HG03060 (cell line): ENCODE measurements around the gene GET4.
"Not testable (repeated sequence)": the region's sequence is repeated elsewhere in the genome, so short reads cannot be mapped to it uniquely, and the experiment has no call there.

Experiments
- ATAC-seq: cut with Tn5 transposase; IDR thresholded peaks from one replicate; pipeline ENCODE4 v1.9.1; 2021; ENCODE audit warnings: low read depth, moderate number of reproducible peaks; ENCODE audit not compliant: unreplicated experiment

GET4 gene

DNA sequence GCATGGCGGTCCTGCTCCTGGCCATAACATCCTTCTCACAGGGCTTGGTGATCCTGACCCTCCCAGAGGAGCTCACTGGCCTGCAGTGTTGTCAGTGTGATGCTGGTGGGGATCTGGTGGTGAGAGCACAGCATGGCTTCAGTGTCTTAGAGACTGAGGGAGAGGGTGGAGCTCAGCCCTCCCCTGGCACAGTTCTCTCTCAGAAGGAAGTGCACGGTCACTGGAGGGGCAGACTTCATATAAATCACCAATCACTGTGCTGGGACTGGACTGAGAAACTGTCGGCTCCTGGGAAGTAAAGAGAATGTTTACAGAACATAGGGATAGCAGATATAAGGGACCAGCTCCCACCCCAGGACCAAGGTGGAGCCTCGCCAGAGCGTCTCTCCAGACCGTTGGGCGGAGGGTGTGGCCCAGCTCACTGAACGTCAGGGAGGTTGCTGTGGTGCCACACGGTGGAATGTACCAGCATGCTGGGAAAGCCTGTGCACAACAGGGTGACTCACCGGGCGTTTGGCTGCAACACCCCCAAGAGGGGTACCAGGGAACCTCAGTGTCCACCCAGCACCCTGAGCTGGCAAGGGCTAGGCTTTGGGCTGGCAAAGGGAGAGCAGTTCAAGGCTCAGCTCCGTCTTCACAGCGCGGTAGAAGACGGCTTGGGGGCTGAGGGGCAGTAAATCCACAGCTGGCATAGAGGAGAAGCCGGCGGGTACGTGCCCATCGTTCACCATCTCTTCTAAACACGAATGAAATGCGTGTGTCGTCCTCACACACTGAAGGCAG, 8.8 kb upstream of the GET4 start:
- no peak for ATAC-seq

DNA sequence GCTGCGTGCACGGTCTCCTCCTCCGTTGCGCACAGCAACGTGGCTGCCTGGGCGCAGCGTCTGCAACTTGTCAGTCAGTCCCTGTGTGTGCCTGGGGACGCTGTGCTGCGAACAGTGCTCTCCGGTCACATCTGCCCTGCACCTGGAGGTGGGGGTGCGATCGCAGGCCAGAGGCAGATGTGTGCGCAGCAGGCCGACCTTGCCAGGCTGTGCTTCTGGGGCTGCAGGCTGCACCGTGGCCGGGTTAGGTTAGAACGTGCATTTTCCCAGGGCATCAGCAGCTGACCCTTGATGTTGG, 8.2 kb upstream of the GET4 start:
- ATAC-seq: no peak

DNA sequence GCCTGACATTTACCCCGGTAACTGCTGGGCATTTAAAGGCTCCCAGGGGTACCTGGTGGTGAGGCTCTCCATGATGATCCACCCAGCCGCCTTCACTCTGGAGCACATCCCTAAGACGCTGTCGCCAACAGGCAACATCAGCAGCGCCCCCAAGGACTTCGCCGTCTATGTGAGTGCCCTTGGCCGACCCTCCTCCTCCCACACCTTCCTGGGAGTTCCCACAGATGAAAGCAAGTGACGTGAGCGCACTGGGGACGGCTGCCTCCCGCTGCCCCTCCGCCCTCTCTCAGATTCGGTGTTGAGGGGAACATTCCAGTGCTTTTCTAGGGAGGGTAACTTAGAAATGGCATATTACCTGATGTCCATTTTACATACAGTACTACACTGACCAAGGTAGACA, 7.0 kb upstream of the GET4 start:
- no peak for ATAC-seq

DNA sequence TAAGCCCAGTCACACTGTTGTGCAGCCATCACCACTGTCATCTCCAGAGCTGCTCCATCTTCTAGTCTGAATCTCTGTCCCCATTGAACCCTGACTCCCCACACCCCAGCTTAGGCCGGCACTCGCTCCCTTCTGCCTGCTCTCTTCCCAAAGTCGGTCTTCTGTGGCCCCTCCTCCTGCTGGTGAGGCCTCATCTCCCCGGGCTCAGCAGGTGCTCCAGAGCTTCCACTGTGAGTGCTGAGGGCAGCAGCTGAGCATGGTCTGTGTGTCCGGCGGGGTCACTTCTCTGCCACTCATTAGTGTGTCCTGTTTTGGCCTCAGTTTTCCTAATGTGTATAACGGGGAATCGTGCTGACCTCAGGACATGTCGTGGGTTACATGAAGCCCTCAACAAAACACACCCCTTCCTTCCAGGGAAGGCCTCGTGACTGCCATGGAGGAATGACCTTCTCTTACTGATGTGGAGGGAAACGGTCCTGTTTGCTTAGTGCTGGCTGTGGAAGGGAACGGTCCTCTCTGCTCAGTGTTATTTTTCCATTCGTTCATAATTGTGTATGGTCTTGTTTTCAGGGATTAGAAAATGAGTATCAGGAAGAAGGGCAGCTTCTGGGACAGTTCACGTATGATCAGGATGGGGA, 4.3 kb upstream of the GET4 start:
- no peak for ATAC-seq

DNA sequence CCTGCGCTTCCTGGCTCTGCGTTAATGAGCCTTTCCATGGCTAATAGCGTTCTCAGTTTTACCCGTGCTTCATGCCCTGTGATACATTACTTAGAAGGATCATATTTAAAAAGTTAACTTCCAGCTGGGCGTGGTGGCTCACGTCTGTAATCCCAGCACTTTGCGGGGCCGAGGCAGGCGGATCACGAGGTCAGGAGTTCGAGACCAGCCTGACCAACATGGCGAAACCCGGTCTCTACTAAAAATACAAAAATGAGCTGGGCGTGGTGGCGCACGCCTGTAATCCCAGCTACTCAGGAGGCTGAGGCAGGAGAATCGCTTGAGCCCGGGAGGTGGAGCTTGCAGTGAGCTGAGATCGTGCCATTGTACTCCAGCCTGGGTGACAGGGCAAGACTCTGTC, 3.7 kb upstream of the GET4 start:
- not testable (repeated sequence) for ATAC-seq

DNA sequence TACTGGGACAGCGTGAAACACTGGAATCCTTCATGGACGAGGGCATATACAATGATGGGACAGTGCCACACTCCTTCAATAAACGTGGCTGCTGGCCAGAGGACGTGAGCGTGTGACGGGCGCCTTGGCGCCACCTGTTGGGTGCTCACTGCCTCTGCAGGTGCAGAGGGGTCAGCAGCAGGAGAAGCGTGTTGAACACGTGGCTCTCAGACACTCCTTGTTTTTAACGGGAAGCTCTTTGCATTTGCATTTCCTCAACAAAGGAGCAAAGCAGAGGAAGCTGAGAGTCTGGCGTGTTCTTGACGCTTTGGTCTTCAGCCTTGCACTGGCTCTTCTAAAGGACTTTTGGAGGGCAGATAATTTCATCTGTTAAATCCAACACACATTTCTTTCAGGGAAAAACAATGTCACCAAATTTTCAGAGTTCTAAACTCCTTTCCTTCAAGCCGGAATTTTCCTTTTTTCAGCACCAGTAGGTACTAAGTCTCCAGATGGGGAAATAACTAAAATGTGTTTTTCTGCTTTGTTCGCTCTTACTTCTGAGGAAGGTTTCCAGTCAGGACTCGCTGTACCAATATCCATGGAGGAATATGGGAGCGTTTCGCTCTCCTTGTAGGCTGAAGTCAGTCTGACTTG, 2.9 kb upstream of the GET4 start:
- no peak for ATAC-seq

DNA sequence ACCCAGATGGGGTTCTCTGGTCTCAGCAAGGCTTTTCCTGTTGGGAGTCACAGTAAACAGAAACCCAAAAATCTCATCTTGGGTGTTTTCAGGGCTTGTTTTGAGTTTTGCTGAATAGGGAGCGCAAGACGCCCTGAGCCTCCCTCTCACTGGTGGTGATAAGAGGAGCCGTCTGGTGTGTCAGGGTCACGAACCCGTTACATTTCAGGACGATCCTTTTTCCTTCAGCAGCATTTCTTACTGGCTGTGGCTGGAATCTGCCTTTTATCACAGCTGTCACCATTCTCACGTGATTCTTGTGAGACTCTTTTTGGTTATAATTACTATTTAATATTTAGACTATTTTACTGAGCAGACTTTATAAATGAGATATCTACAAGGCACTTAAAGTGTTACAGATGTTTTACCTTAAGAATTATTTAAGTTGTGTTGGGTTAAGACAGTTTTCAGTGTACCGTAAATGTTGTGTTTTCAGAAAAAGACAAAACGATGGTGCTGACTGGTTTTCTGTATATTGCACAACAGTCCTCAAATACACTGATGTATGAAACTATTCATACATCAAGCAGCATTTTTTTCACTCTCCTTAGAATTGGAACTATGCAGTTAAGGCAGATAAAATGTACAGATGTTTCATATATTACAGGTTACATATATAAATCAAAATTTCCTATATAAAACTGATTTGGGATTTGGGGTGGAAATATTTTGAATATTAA, 2.2 kb upstream of the GET4 start:
- ATAC-seq: no peak

DNA sequence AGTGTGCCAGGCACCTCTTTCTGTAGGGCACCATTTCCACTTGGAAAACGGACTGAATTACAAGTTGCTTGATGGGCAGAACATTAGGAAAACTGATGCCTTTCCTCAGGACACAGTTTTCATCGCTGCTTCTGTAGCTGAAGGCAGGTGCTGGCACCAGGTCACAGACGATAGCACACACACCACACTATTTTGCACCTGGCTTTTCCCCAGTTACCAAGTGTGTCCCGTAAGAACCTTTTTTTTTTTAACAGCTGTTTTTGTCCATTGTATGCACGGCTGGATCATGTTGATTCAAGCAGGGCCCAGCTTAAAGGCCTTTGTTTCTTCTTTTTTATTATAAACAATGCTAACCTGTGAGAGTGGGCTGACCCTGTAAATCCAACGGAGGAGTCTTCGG, 1.3 kb upstream of the GET4 start:
- no peak for ATAC-seq

DNA sequence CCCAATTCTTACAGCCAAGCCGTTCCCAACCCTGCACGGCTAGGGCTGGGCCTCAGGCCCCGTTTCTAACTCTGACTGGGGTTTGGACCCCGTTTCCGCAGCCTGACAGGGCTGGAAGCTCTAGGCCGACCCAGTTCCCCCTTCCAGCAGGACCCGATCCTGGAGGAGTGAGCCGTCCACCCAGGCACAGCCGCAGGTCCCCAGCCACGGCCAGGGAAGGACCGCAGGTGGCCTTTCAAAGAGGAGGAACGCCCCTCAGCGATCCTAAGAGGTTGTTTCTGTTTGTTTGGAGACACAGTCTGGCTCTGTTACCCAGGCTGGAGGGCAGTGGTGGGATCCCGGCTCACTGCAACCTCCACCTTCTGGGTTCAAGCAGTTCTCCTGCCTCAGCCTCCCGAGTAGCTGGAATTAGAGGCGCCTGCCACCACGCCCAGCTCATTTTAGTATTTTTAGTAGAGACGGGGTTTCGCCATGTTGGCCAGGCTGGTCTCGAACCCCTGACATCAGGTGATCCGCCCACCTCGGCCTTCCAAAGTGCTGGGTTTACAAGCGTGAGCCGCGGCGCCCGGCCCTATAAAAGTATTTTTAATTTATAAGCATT, 778 bp upstream of the GET4 start:
- ATAC-seq: no peak

DNA sequence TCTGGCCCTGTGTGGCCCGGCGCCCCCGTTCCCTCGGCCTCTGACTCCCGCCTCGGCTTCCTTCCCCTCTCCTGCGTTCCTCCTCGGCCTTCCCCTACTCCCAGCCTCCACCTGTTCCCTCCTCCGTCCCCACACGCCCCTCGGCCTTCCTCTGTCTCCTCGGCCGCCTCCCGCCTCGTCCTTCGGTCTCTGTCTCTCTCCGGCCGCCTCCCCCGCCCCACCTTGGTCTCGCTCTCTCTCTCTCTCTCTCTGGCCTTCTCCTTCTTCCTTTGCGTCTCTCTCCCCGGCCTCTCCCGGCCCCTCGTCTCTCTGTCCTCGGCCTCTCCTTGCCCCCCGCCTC, 588 bp downstream of the GET4 start:
- ATAC-seq: no peak

DNA sequence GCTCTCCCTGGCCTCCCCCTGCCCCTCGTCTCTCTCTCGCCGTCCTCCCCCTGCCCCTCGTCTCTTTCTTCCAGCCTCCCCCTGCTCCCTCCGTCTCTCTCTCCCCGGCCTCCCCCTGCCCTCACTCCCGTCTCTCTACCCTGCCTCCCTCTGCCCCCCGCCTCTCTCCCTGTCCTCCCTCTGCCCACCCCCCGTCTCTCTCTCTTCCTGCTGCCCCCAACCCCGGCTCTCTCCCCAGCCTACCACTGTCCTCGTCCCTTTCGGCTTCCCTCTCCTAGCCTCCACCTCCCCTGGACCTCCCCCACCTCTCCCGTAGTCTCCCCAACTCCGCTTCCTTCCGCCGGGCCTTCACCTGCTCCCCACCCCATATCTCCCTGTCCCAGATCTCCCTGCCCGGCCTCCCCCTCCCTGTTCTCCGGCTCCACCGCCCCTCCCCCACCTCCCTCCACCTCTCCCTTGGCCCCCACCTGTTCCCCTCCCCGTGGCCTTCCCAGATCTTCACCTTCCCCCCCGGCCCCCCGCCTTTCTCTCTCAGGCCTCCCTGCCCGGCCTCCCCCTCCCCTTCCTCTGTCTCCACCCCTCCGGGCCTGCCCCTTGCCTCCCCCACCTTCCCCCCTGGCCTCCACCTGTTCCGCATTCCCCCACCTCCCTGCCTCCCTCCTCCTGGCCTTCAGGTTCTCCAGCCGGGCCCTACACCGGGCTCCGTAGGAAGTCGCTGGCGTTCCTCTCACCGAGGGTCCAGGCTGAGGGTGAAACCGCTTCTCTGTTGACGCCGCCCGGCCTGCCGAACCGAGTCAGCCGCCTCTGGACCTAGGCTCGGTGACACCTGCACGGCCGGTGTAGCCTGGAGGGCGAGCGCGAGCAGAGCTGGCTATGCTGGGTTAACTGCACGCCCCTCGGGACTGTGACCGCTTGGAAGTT, 1.2 kb downstream of the GET4 start:
- ATAC-seq: no peak

DNA sequence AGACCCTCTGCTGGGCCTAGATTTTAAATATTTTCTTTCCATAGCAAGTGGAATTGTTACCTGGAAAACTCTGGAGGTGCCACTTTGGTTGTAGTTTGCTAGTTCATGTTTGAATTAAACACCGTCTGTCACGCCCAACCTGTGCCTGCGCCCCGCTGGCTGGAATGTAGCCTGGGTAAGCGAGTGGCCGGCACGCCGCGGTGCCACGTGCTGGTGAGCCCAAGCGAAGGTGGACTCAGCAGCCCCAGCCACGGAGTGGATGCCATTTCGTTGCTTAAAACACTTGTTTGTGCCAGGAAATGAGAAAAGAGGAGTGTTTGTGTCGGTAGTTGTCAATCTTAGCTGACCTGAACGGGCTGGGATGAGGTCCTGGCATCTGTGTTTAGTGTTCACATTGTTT, 2.7 kb downstream of the GET4 start:
- no peak for ATAC-seq

DNA sequence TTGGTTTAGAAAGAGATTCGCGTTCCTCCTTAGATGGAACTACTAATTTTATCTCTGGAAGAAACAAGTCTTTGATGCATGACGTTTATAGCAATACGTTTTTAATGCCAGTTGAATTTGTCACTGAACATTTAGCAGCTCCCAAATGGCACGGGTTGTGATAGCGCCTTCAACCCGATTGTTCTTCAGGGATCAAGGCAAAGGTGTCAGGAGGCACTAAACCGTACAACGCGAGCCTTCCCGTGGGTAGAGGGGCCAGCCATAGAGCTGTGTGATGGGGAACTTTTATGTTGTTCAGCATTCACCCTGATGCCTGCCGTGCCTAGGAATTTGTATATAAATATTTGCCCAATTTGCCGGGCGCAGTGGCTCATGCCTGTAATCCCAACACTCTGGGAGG, 3.4 kb downstream of the GET4 start:
- no peak for ATAC-seq

DNA sequence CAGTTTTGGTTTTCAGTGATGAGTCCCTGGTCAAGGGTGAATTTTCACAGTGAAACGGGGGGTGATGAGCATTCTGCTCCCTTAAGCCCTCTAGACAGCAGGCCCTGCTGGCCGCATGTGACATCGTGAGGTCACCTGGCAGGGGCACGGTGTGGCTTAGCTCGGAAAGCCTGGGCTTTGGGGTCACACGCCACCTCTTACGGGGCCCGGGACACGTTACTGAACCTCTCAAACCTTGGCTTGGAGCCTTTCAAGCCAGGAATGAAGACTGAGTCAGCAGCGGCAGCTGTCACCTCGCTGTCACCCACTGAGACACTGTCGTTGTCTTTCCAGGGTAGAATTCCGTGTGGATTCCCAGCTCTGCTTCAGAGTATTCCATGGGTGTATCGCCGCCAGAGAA, 4.1 kb downstream of the GET4 start:
- no peak for ATAC-seq

DNA sequence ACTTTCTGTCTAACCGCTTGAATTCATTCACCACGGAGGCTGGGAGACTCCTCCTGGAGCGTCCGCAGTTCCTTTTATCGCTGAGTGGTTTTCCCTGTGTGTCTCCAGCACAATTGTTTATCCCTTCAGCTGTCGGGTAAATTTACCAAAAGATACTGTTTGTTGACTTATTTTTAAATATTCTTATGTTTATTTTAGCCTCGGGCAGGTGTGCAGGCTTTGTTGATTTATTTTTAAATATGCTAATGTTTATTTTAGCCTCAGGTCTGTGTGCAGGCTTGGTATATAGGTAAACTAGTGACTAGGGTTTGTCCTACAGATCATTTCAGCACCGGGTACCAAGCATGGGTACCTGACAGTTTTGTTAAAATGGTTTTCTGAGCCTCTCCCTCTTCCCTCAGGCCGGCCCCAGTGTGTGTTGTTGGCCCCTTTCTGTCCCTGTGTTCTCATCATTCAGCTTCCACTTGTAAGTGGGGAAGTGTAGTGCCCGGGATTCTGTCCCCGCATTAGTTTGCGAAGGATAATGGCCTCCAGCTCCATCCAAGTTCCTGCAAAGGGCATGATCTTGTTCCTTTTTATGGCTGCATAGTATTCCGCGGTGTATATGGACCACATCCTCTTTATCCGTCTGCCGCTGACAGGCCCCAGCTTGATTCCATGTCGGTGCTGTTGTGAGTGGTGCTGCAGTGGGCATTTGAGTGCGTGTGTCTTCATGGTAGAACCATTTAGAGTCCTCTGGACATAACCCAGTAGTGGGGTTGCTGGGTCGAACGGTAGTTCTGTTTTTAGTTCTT, 5.3 kb downstream of the GET4 start:
- ATAC-seq: no peak

DNA sequence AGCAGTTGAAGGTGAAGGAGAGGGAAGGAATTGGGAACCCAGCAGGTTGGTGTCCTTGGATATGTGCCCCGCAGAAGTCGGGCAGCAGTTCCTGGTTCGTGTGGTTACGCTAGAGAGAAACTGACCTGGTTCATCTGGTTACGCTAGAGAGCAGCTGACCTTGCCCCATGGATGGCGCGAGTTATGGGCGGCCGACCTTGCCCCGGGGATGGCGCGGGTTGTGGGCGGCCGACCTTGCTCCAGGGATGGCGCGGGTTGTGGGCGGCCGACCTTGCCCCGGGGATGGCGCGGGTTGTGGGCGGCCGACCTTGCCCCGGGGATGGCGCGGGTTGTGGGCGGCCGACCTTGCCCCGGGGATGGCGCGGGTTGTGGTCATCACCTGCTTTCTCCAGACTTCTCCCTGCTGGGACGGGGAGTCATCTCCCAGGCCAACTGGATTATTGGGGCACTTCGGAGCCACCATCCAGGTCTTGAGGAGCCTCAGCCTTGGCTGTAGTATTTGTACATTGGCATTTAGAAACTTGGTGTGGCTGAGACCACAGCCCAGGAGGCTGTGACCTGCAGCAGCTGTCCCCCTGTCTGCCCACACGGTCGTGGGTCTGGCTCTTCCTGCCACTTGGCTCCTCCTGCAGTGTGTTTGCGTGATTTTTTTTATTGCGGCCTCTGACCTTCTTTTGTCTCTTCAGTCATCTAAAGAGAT, 6.1 kb downstream of the GET4 start:
- ATAC-seq: no peak

DNA sequence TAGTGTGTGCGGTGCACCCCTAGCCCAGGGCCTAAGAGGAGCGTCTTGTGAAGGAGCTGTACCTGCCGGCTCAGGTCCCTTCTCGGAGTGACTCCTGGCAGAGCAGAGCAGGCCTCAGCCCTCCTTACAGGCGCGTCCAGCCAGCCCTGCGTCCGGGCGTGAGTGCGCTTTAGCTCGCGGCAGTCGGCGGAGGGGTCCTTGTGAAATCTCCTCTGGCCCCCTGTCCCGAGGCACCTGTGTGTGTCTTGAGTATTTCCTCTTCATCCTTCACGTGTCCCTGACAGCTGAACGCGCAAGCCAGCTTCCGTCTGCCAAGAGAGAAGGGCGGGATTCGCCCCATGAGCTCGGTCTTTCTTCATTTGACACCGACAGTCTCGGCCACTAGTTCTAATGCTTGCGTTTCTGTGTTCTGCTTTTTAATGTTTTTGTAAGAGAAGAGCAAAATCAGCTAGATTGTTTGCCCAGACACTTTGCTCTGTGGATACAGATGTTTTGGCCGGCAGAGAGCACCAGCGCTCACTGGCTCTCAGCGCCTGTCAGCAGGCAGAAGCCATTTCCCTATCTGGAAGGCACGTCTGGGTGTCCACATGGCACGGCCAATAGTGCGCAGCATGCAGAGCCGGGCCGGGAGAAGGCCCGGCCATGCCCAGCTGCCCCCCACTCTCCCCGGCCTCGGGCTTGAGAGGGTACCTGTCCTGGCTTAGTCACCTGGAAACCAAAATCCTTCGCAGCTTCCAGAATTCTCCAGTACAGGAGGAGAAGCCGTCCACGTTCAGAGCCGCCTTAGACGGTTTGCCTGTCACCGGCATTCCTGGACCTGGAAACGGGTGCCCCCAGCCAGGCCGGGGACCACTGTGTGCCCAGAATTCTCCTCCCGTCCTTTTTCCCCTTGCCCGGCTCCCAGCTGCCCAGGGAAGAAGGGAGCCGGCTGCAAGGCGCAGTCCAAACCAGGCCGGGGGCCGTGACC, 7.0 kb downstream of the GET4 start:
- ATAC-seq: no peak
